ENCODE measurements around the gene MCTP1.

DNA sequence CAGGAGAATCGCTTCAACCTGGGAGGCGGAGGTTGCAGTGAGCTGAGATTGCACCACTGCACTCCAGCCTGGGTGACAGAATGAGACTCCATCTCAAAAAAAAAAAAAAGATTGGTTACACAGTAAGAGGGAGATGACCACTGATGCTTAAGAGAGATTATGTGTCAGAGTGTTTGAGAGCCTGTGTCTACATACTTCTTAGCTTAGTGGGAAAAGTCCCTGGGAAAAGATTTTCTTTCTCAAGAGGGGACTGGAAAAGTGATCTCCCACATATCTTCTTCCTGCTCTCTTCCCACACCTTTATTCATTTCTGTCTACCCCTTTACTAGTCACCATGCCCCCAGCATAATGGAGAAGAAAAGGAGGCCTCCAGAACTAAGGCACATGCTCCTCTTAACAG is 55.2 kb downstream of the MCTP1 start:
- TF ChIP-seq, protein P1, sequence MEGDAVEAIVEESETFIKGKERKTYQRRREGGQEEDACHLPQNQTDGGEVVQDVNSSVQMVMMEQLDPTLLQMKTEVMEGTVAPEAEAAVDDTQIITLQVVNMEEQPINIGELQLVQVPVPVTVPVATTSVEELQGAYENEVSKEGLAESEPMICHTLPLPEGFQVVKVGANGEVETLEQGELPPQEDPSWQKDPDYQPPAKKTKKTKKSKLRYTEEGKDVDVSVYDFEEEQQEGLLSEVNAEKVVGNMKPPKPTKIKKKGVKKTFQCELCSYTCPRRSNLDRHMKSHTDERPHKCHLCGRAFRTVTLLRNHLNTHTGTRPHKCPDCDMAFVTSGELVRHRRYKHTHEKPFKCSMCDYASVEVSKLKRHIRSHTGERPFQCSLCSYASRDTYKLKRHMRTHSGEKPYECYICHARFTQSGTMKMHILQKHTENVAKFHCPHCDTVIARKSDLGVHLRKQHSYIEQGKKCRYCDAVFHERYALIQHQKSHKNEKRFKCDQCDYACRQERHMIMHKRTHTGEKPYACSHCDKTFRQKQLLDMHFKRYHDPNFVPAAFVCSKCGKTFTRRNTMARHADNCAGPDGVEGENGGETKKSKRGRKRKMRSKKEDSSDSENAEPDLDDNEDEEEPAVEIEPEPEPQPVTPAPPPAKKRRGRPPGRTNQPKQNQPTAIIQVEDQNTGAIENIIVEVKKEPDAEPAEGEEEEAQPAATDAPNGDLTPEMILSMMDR (IDR thresholded peaks at IDR 0.05), result no peak
- no peak for TF ChIP-seq POLR2AphosphoS5 (IDR thresholded peaks at IDR 0.05)

Data from esophagus muscularis mucosa (tissue), 3 donors.